SU-DHL-6 (cell line): ENCODE data around the gene MDM2.

Source experiments
- CTCF ChIP-seq: fragments of 200-600 bp; sonication (generic); IDR thresholded peaks from one replicate; pipeline ENCODE4 v1.5.1; 2017; ENCODE audit warnings: antibody characterized with exemption, mild to moderate bottlenecking, low read length, moderate library complexity; ENCODE audit not compliant: insufficient read depth, poor library complexity, severe bottlenecking
- EZH2phosphoT487 ChIP-seq: fragments of 200-600 bp; sonication (generic), shearing (Covaris generic); conservative IDR thresholded peaks from 2 replicates; pipeline ENCODE4 v1.6.1; 2018; ENCODE audit warnings: mild to moderate bottlenecking, antibody characterized with exemption, low read length, moderate library complexity, mixed read lengths

- TF ChIP-seq CTCF = no peak
- TF ChIP-seq EZH2phosphoT487 = no peak
Observed at GRCh38 chr12:68866950-68867349, 59.0 kb downstream of the MDM2 start.
